CMK (cell line): ENCODE measurements around the gene EPHA1.

Experiments used
- DNase-seq: peaks from one replicate; pipeline ENCODE4 v3.0.0-alpha.2; 2010; ENCODE audit warnings: low read depth

EPHA1 gene

DNA sequence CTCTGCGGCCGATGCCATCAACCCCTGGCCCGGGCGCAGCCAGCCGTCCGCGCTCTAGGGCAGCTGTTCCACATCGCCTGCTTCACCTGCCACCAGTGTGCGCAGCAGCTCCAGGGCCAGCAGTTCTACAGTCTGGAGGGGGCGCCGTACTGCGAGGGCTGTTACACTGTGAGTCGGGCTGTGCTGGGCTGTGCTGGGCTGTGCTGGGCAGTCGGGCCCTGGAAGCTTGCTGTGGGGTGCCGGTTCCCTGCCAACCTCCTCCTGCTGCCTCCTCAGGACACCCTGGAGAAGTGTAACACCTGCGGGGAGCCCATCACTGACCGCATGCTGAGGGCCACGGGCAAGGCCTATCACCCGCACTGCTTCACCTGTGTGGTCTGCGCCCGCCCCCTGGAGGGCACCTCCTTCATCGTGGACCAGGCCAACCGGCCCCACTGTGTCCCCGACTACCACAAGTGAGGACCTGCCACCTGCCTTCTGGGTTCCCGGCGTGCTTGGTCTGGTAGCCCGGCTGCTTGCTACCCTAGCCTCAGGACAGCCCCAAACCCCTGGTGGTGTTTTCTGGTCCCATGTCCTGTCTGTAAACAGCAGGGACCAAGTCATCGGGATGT is 20.1 kb downstream of the EPHA1 start:
- DNase-seq = no peak

- DNase-seq = no peak
Observed at GRCh38 chr7:143388051-143388450, 20.6 kb downstream of the EPHA1 start.

DNA sequence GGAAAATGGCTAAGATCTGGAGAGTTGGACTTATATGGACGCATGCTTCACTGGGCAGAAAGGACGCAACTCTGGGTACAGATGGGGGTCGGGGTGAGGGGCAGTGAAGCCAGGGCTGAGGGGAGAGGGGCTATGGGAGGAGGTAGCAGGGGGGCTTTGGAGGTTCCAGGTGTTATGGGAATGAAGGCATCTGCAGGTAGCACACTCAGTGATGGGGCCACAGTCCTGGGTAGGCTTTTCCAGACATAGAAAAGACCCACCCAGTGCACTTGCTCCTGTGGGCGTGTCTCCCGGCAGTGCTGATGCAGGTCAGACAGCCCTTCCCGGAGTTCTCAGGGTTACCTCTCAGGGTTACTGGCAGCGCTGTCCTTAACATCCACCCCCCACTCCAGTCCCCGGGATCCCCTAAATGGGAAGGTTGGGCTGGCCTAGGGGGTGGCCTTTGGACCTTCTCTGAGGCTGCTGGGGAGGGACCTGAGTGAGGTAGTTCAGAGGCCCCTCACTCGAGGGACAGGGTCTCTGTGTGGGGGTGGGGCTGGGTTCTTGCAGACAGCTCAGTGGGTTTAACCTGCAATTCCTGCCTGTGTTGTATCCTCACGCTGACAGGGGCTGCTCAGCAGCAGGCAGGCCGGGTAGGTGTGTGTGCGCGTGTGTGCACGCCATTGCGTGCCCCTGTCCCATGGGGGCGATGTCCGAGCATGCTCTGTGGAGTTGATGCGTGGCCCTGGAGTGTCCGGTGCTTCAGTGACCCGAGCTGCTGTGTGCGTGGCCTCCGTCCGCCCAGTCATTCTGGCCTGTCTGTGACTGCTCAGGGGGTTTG is 21.3 kb downstream of the EPHA1 start:
- no peak for DNase-seq

- no peak for DNase-seq
Observed at GRCh38 chr7:143385891-143386781, 22.5 kb downstream of the EPHA1 start.

- DNase-seq = no peak
Observed at GRCh38 chr7:143384661-143385631, 23.7 kb downstream of the EPHA1 start.

DNA sequence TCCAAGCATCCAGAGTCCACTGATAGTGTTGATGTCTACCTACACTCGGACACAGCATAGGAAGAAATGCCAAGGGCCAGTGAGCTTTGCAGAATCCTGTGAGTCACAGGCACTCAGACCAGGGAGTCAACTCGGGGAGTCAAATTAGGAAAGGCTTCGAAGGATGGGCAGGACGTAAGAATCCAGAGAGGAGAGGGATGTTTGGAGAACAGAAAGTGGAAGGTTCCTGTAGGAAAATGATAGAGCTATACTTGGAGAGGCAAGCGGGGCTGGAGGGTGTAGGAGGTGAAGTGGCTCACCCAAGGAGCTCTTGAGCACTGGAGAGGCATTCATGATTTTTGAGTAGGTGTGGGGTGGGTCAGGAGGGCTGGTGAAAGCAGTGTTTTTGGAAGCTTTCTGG is 24.5 kb downstream of the EPHA1 start:
- DNase-seq = no peak

DNA sequence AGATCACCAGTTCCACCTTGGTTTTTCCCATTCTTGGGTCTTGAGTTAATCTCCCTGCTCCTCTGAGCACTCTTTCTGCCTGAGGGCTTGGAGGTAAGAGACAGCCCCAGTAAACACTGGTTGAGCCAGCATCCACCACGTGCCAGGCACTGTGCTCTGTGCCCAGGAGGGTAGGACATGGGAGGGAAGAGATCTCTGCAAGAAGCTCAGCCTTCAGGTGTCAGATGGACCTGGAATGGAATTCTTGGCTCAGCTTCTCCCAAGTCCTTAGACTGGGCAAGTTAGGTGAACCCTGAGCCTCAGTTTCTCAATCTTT is 25.1 kb downstream of the EPHA1 start:
- DNase-seq = no peak

- no peak for DNase-seq
Observed at GRCh38 chr7:143382791-143383641, 25.6 kb downstream of the EPHA1 start.

GRCh38 chr7:143382126-143382790 is 26.4 kb downstream of the EPHA1 start:
- no peak for DNase-seq

GRCh38 chr7:143381427-143382125 is 27.1 kb downstream of the EPHA1 start:
- no peak for DNase-seq

DNA sequence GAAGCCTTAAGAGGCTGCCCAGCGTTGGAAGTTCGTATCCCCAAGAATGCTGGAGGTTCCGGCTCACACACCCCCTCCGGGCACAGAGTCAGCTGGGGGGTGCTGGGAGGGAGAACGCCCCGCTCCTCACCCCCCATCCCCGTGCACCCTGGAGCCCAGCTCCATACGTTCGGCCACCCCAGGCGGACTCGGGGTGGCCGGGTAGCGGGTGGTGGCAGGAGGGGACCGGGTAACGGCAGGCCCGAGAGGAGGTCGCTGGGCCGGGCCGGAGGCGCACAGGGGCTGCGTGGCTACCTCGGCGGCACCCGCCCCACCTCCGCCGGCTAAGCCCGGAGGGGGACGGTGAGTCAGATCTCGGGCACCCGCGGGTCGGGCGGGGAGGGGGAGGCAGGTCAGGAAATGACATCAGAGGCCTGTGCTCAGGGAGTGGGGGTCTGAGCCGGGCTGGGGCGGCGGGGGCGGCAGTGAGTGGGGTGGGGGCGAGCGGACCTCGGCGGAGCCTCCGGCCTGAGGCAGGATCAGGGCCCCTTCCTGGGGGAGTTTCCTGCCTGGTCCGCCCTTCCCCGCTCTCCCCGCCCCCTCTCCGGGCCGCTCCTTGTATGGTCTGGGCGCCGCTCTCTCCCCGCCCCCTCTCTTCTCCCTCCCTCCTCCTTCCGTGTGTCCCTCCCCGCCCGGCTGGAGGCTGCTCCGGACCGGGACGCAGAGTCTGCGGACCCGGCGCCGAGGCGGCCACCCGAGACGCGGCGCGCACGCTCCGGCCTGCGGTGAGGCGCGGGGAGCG is 27.8 kb downstream of the EPHA1 start, which contains the start of gene ZYX:
Gene ZYX (plus strand): TSS at position 700 of the 781 bp plus-strand sequence. CDS start 227 bp downstream, outside the sequence.
- peak; percentile 71 for DNase-seq

GRCh38 chr7:143380260-143380645 is 28.4 kb downstream of the EPHA1 start:
- no peak for DNase-seq

GRCh38 chr7:143379611-143380259 is 28.9 kb downstream of the EPHA1 start:
- DNase-seq = no peak

DNA sequence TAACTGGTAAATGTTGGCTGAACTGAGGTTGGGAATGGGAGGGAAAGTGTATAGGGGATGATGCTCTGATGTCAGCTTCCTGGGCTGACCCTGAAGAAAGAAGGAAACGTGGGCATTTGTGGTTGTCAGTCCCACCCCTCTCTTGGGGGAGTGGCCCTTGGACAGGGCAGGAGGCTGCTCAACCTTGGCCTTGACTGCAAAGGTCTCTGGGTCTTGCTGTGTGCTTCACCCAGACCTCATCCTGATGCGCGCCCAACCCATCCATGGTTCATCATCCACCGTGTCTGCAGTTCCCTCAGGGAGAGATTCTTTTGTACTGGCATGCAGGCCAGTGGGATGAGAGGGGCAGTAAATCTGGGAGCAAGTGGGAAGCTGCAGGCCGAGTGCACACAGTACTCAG is 32.3 kb downstream of the EPHA1 start:
- DNase-seq = no peak

DNA sequence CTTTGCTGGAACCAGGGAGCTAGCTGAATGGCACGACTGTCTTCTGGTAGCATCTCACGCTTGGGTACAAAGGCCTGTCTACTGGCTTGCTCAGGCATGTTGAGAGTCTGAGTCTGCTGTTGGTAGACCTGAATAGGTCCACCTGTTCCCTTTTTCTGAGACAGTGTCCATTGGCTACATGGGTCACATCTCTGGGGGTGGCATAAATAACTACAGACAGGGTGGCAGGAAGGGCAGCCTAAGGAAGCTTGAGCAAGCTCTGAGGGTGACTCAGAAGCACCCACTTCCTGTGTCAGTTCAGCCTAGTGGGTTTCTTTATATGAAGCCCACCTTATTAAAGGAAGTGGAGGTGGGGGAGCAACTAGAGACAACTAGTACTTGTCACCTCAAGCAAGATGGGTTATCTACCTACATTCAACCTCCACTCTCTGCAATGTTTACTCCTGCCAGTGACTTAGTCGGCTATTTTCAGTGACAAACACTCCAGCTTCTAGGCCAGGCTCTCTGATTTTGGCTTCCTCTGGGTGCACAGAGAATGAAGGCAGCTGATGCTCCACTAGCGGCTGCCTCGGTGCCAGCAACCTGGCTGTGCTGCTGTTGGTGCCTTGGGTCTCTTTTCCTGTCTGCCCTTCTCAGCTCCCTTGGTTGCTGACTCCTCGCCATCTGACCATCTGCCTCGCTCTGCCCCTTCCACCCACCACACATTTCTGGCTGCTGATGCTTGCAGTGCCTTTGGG is 33.2 kb downstream of the EPHA1 start:
- DNase-seq = no peak

GRCh38 chr7:143374561-143374960 is 34.1 kb downstream of the EPHA1 start:
- no peak for DNase-seq

- DNase-seq = no peak
Observed at GRCh38 chr7:143373255-143373794, 35.3 kb downstream of the EPHA1 start.
